Measurements from ENCODE around the gene PLD1.
A peak's percentile ranks its signal among the peaks of the same experiment; 100 is the strongest.

The PLD1 gene

GRCh38 chr3:171743327-171744157, 66.7 kb downstream of the PLD1 start:
- Histone ChIP-seq H3K36me3 (no peaks in the 10 kb centered on the region), H3K4me3 (no peak overlapping the region), H3K9me3 (no peaks in the 10 kb centered on the region), H3K27me3 (no peaks in the 10 kb centered on the region), H3K4me1 (peaks cover 0 to 49% (median 23%) of the 10 kb centered on the region in 4 donors), H3K27ac (no peak overlapping the region)
- no peak for DNase-seq
- intact Hi-C loops (cut with DNase I; ENCODE audit: low total_unique reads) = no loop called here
- TF ChIP-seq, protein P1, sequence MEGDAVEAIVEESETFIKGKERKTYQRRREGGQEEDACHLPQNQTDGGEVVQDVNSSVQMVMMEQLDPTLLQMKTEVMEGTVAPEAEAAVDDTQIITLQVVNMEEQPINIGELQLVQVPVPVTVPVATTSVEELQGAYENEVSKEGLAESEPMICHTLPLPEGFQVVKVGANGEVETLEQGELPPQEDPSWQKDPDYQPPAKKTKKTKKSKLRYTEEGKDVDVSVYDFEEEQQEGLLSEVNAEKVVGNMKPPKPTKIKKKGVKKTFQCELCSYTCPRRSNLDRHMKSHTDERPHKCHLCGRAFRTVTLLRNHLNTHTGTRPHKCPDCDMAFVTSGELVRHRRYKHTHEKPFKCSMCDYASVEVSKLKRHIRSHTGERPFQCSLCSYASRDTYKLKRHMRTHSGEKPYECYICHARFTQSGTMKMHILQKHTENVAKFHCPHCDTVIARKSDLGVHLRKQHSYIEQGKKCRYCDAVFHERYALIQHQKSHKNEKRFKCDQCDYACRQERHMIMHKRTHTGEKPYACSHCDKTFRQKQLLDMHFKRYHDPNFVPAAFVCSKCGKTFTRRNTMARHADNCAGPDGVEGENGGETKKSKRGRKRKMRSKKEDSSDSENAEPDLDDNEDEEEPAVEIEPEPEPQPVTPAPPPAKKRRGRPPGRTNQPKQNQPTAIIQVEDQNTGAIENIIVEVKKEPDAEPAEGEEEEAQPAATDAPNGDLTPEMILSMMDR (IDR thresholded peaks at IDR 0.05) = no peak

GRCh38 chr3:171741377-171741776, 68.9 kb downstream of the PLD1 start:
- Histone ChIP-seq H3K27me3 (no peaks in the 10 kb centered on the region), H3K9me3 (no peaks in the 10 kb centered on the region), H3K4me1 (peaks cover 0 to 39% (median 13%) of the 10 kb centered on the region in 4 donors), H3K27ac (no peak overlapping the region), H3K36me3 (peaks cover 0 to 5% (median under 1%) of the 10 kb centered on the region in 3 donors), H3K4me3 (no peak overlapping the region)
- TF ChIP-seq, protein P1 (IDR thresholded peaks at IDR 0.05) = no peak
- DNase-seq = no peak
- intact Hi-C loops (cut with DNase I; ENCODE audit: low total_unique reads) = no loop called here

GRCh38 chr3:171736556-171736955, 73.7 kb downstream of the PLD1 start:
- Histone ChIP-seq H3K9me3 (no peaks in the 10 kb centered on the region), H3K36me3 (peaks cover 6 to 24% (median 21%) of the 10 kb centered on the region in 3 donors), H3K27me3 (no peaks in the 10 kb centered on the region), H3K27ac (no peak overlapping the region), H3K4me3 (no peak overlapping the region), H3K4me1 (peaks cover 0 to 24% (median 0%) of the 10 kb centered on the region in 4 donors)
- TF ChIP-seq, protein P1 (IDR thresholded peaks at IDR 0.05) = no peak
- intact Hi-C loops (cut with DNase I; ENCODE audit: low total_unique reads) = no loop called here
- no peak for DNase-seq

DNA sequence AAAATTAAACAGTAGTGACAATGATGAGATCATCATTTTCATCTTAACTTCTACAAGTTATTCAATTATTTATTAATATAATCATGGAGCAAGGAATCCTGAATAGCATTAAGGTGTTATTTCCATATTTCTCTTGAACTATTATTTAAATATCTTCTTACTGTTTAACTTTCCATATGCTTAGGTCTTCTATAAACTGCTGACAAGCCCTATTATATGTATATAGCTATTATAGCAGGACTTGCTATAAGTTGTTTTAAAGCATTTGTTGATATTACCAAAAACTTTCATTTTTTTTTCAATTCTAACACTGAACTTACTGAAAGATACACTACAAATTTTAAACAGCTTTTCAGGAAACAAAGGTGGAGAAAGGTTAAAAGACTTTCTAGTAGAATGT, 76.7 kb downstream of the PLD1 start:
- peaks cover 6 to 24% (median 21%) of the 10 kb centered on the region in 3 donors for H3K36me3 ChIP-seq

DNA sequence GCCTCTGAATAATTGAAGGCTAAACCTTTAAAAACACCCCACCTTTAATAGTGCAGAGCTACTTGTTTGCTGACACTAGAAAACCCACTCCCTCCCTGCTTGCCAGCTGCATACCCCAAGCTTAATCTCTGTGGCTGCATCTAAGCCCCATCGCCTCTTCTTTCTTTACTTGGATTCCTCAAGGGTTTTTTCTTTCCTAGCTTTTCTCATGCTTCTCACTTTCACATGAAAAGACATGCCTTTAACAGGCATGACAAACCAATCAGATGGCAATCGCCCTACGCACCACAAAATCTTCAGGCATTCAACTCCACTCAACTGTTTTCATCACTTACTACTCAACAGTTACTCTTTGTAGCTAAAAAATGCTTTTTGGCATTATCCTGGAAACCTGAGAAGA, 77.5 kb downstream of the PLD1 start:
- Histone ChIP-seq H3K36me3 (peaks cover 6 to 24% (median 21%) of the 10 kb centered on the region in 3 donors), H3K27ac (peak overlapping the region in 1 of 2 donors; percentile 42), H3K4me3 (no peak overlapping the region), H3K4me1 (peaks cover 0 to 49% (median 2%) of the 10 kb centered on the region in 4 donors), H3K27me3 (no peaks in the 10 kb centered on the region), H3K9me3 (no peaks in the 10 kb centered on the region)
- DNase-seq = no peak
- TF ChIP-seq, protein P1 (IDR thresholded peaks at IDR 0.05) = no peak
- intact Hi-C loops (cut with DNase I; ENCODE audit: low total_unique reads) = no loop called here

More for the DNA sequence above, 76.7 kb downstream of the PLD1 start:
- Histone ChIP-seq H3K4me1 (peaks cover 0 to 43% (median 2%) of the 10 kb centered on the region in 4 donors), H3K27me3 (no peaks in the 10 kb centered on the region), H3K27ac (no peak overlapping the region), H3K4me3 (no peak overlapping the region), H3K9me3 (no peaks in the 10 kb centered on the region)
- intact Hi-C loops (cut with DNase I; ENCODE audit: low total_unique reads) = no loop called here
- TF ChIP-seq, protein P1 (IDR thresholded peaks at IDR 0.05) = no peak
- no peak for DNase-seq

Measured in tibial artery (tissue), 4 donors.